Nephron (organoid): ENCODE measurements around the gene PLCL1.
"Not testable (repeated sequence)": the region's sequence is repeated elsewhere in the genome, so short reads cannot be mapped to it uniquely, and the experiment has no call there.

ENCODE experiments used
- H3K27ac Mint-ChIP-seq, 3 experiments: 2 replicates each; pipeline ENCODE4 v1.8.0; 2020; ENCODE audit warnings: mixed read lengths in 3 of 3, mild to moderate bottlenecking in 2 of 3, moderate library complexity in 1 of 3
- H3K27me3 Mint-ChIP-seq: 2 replicates; pipeline ENCODE4 v1.8.0; 2021; ENCODE audit warnings: low read depth, mild to moderate bottlenecking, moderate library complexity, mixed read lengths
- H3K36me3 Mint-ChIP-seq: 2 replicates; pipeline ENCODE4 v1.8.0; 2020; ENCODE audit warnings: low read depth, mixed read lengths
- H3K4me1 Mint-ChIP-seq: 2 replicates; pipeline ENCODE4 v1.8.0; 2020; ENCODE audit warnings: mixed read lengths
- H3K4me3 Mint-ChIP-seq, 3 experiments: 2 replicates each; pipeline ENCODE4 v1.8.0; 2020; ENCODE audit warnings: mild to moderate bottlenecking in 3 of 3, mixed read lengths in 3 of 3, moderate library complexity in 2 of 3
- H3K9me3 Mint-ChIP-seq: 2 replicates; pipeline ENCODE4 v1.8.0; 2020; ENCODE audit warnings: mixed read lengths
- CTCF ChIP-seq, 3 experiments: fragments of 200-600 bp; sonication (generic); IDR thresholded peaks; one replicate each; pipeline ENCODE4 v1.5.0; 2021; ENCODE audit warnings: antibody characterized with exemption in 3 of 3; ENCODE audit not compliant: unreplicated experiment in 3 of 3

PLCL1 gene

GRCh38 chr2:198191651-198192050, 387.3 kb downstream of the PLCL1 start:
- no peak overlapping the region for H3K27ac Mint-ChIP-seq
- no peaks in the 10 kb centered on the region for H3K27me3 Mint-ChIP-seq
- no peak for TF ChIP-seq CTCF (IDR thresholded peaks at IDR 0.05; ENCODE audit: unreplicated experiment in 3 of 3)
- H3K9me3 Mint-ChIP-seq = peaks cover 7% of the 10 kb centered on the region
- no peaks in the 10 kb centered on the region for H3K36me3 Mint-ChIP-seq
- peaks cover 22% of the 10 kb centered on the region for H3K4me1 Mint-ChIP-seq
- H3K4me3 Mint-ChIP-seq = no peak overlapping the region

- Mint-ChIP-seq H3K9me3 (peaks cover 20% of the 10 kb centered on the region), H3K4me1 (peaks cover 14% of the 10 kb centered on the region)
- not testable (repeated sequence) for H3K27me3 Mint-ChIP-seq, H3K36me3 Mint-ChIP-seq, H3K4me3 Mint-ChIP-seq, H3K27ac Mint-ChIP-seq
Observed at GRCh38 chr2:198196556-198196955, 392.2 kb downstream of the PLCL1 start.
